Right lobe of liver (tissue), 6 donors: ENCODE results near the gene EML3. TPM values are rescaled to one million over a fixed set of nuclear protein-coding genes. Genes with fewer than 3 reads are reported as not detected.
A peak's percentile ranks its signal among the peaks of the same experiment; 100 is the strongest.
"Not testable (repeated sequence)": the region's sequence is repeated elsewhere in the genome, so short reads cannot be mapped to it uniquely, and the experiment has no call there.

Source experiments
- ATAC-seq, 4 donors: fragments of 200-7000 bp; cut with Tn5 transposase; one replicate each; pipeline ENCODE4 v1.9.1; 2020; ENCODE audit warnings: mild to moderate bottlenecking in 4 of 4, moderate library complexity in 4 of 4
- DNase-seq, 3 donors: peaks; one replicate each; pipeline ENCODE4 v3.0.0-alpha.2; 2020
- H3K27ac ChIP-seq, 3 donors: fragments of 200-600 bp; one replicate each; pipeline ENCODE4 v1.8.0; 2022
- H3K27me3 ChIP-seq, 2 donors: fragments of 200-600 bp; one replicate each; pipeline ENCODE4 v1.8.0; 2022
- H3K36me3 ChIP-seq, 4 donors: fragments of 200-600 bp; sonication (generic) in 1 of 4; one replicate each; pipeline versions ENCODE4 v1.5.1 to v1.8.0; 2017 to 2022; ENCODE audit warnings: control low read depth in 1 of 4
- H3K4me1 ChIP-seq, 4 donors: fragments of 200-600 bp; sonication (generic) in 1 of 4; one replicate each; pipeline versions ENCODE4 v1.5.1 to v1.8.0; 2017 to 2022; ENCODE audit warnings: control low read depth in 1 of 4
- H3K4me3 ChIP-seq, 3 donors: fragments of 200-600 bp; one replicate each; pipeline ENCODE4 v1.8.0; 2022
- H3K9me3 ChIP-seq, 4 donors: fragments of 200-600 bp; sonication (generic) in 1 of 4; one replicate each; pipeline versions ENCODE4 v1.5.1 to v1.8.0; 2017 to 2022; ENCODE audit warnings: control low read depth in 1 of 4
- POLR2A ChIP-seq: fragments of 450-650 bp; IDR thresholded peaks from one replicate; pipeline ENCODE4 v1.6.1; 2017; ENCODE audit warnings: antibody characterized with exemption, mild to moderate bottlenecking
- WGBS: methylation state at CpG from one replicate; pipeline ENCODE4 v1.1.6; 2018; ENCODE audit warnings: low coverage, low lambda C conversion rate; ENCODE audit not compliant: insufficient coverage; ENCODE audit errors: missing lambda C conversion rate; 5-methylcytosine and 5-hydroxymethylcytosine counted together
- intact Hi-C, 2 donors: fragments of 100-400 bp; cut with DNase I; formaldehyde crosslinking; loops; one replicate each; pipeline versions ENCODE4 v1.11.2 to v1.14.1; 2022
- total RNA-seq, 6 experiments: library from RNA; depleted of rRNA in 2 of 6; stranded (reverse); fragments of >200 nt in 2 of 6; fragmentation: NEBNext Ultra II Directional in 3 of 6; extraction: Animal tissue kit (Norgen Biotek cat#: 25700) in 3 of 6; gene quantifications; one replicate each; pipeline versions ENCODE4 v1.1.0 to v1.2.4, GENCODE V29; 2016 to 2023
- TF ChIP-seq, protein P1 (sequence below), 4 donors: fragments of 200-600 bp in 3 of 4; fragments of 450-650 bp in 1 of 4; IDR thresholded peaks; one replicate each; pipeline versions ENCODE4 v1.5.1 to v1.8.0; 2016 to 2022; ENCODE audit warnings: antibody characterized with exemption in 4 of 4, mild to moderate bottlenecking in 2 of 4
- donor health status: DM: no; HTN: yes; CAD: no.
- donor health status: DM: no; HTN: no; CAD: no.
- donor health status: DM: no; HTN: no; CAD: no.
- donor health status: DM: no; HTN: yes; CAD: no.
- donor health status: DM: no; HTN: yes; CAD: no.

EML3 gene
- total RNA-seq, 6 experiments from 2014 or later: 19.1 to 36.4 (median 22.7) TPM

DNA sequence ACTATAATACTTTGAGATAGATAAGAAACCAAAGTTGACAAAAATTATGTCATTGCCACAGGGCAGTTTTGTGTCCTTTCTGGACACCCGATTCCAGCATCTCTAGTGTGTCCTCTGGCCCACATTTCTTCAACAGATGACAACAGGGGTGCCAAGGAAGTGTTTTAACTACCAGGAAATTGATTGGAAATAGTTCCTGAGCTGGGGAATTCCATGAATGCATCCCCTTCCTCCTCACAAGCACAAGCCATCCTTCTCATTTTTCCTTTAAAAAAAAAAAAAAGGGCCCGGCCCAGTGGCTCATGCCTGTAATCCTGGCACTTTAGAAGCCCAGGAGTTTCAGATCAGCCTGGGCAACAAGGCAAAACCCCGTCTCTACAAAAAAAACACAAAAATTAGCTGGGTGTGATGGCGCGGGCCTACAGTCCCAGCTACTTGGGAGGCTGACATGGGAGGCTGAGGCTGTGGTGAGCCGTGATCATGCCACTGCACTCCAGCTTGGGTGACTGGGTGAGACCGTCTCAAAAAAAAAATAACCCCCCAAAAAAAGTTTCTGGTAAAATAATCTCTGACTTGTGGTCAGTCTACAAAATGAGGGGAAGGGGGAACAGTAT lies 10.0 kb upstream of the EML3 start:
- ATAC-seq: no peak
- Histone ChIP-seq H3K36me3 (peaks cover 0 to 27% (median 13%) of the 10 kb centered on the region in 4 donors), H3K27me3 (no peaks in the 10 kb centered on the region), H3K4me3 (peak overlapping the region in 2 of 3 donors; percentile 74 to 76), H3K9me3 (no peaks in the 10 kb centered on the region), H3K4me1 (peaks cover 0 to 8% (median 4%) of the 10 kb centered on the region in 4 donors), H3K27ac (peak overlapping the region; percentile 60 to 76 (median 61))
- TF ChIP-seq POLR2A: no peak
- TF ChIP-seq, protein P1, sequence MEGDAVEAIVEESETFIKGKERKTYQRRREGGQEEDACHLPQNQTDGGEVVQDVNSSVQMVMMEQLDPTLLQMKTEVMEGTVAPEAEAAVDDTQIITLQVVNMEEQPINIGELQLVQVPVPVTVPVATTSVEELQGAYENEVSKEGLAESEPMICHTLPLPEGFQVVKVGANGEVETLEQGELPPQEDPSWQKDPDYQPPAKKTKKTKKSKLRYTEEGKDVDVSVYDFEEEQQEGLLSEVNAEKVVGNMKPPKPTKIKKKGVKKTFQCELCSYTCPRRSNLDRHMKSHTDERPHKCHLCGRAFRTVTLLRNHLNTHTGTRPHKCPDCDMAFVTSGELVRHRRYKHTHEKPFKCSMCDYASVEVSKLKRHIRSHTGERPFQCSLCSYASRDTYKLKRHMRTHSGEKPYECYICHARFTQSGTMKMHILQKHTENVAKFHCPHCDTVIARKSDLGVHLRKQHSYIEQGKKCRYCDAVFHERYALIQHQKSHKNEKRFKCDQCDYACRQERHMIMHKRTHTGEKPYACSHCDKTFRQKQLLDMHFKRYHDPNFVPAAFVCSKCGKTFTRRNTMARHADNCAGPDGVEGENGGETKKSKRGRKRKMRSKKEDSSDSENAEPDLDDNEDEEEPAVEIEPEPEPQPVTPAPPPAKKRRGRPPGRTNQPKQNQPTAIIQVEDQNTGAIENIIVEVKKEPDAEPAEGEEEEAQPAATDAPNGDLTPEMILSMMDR (IDR thresholded peaks at IDR 0.05): no peak
- intact Hi-C loops: no loop called here
- DNase-seq: no peak
- 71% methylated on average over 5 of the region's 7 CpGs for WGBS

DNA sequence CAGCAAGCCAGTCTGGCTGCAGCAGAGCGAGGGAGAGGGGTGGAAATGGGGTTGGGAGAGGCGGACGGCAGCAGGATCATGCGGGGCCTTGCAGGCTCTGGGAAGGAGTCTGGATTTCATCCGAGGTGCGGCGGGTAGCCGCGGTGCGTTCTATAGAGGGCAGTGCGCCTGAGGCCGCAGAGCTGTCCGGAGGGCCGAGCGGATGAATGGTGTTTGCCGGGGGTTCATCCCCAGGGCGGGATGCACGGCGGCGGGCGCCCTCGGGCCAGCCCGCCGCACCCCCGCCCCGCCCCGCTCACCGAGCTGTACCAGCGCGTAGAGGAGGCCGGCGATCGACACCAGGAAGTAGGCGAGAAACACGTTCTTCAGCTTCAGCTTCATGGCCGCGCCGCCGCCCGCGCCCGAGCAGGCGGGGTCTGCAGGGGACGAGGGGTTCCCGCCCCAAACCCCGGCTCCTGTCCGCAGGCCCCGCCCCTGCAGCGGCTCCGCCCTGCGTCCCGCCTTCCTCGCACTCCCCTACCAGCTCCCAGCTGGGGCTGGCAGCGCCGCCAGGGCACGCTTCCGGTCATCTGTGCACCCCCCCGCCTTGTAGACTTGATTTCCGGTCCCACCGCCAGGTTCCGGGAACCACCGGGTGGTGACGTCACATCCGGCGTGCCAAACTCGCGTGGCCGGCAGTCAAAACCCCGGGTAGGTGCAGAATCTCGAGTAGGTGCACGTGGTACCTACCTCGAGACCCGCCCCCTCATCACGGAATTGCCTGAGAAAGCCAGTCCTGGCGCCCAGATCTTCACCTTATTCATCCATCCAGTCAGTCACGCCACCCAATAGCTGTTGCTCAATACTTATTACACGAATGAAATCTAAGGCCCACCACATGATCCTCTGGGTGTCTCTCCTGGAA lies 9.2 kb upstream of the EML3 start, which contains the start of gene B3GAT3:
Gene B3GAT3 (minus strand): TSS at position 420 of the 904 bp plus-strand sequence. CDS start 39 bp downstream, at position 381.
- Histone ChIP-seq H3K36me3 (peaks cover 0 to 19% (median 9%) of the 10 kb centered on the region in 4 donors), H3K9me3 (no peaks in the 10 kb centered on the region), H3K4me3 (peak within 1 kb of the TSS; percentile 74 to 90 (median 76)), H3K27me3 (no peaks in the 10 kb centered on the region), H3K4me1 (peaks cover 0 to 8% (median 4%) of the 10 kb centered on the region in 4 donors), H3K27ac (peak within 1 kb of the TSS; percentile 60 to 76 (median 61))
- ATAC-seq (peak; percentile 97 to 99 (median 98)), DNase-seq (peak; percentile 99)
- intact Hi-C loops: no loop called here
- WGBS: 1% methylated on average over 9 of the region's 77 CpGs
- peak; percentile 91 for TF ChIP-seq POLR2A
- TF ChIP-seq, protein P1 (IDR thresholded peaks at IDR 0.05): peak in 1 of 4 donors; percentile 8

DNA sequence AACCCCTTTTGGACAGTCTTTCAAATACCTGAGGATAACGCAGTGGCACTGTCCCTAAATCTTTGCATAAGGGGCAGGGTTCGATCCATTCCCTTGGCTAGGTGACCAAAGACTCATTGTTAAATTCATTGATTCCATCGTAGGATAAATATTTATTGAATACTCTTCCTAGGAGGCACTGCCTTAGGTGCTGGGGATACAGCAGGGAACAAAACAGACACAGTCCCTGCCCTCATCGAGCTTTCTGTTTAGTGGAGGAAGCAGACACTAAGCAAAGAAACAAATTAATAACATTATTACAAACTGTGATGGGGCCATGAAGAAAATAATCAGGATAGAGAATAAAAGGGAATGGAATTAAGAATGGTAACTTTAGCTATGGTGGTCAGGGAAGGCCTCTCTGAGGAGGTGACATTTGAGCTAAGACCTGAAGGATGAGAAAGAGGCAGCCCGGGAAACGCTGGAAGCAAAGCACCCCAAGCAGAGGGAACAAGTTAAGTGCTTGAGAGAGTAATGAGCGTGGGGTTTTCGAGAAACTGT lies 8.5 kb upstream of the EML3 start:
- ATAC-seq: no peak
- DNase-seq: no peak
- H3K36me3 ChIP-seq: peaks cover 0 to 12% (median 3%) of the 10 kb centered on the region in 4 donors
- intact Hi-C loops: no loop called here
- peak overlapping the region; percentile 74 to 90 (median 76) for H3K4me3 ChIP-seq
- no peaks in the 10 kb centered on the region for H3K9me3 ChIP-seq
- WGBS: 13% methylated on average over 8 of the region's 8 CpGs
- H3K27me3 ChIP-seq: no peaks in the 10 kb centered on the region
- no peak for TF ChIP-seq POLR2A
- TF ChIP-seq, protein P1 (IDR thresholded peaks at IDR 0.05): no peak
- H3K27ac ChIP-seq: peak overlapping the region; percentile 54 to 76 (median 61)
- peaks cover 0 to 8% (median 4%) of the 10 kb centered on the region in 4 donors for H3K4me1 ChIP-seq

DNA sequence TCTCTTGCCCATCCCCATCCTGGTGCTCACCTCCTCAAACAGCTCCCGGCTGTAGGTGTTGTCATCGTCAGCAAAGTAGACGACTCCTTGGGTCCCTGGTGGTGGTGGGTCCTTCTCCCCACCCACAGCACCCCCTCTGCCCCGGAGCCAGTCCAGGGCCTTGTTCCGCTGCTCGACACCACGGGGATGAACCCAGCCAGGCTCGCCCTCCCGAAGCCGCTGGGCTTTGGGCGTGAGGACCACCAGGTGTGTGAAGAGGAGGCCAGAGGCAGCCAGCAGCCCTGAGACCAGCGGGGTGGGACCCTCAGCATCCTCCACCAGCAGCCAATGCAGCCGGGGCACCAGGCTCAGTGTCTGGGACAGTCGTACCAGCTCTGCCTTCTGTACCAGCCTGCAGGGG lies 4.4 kb upstream of the EML3 start:
- not testable (repeated sequence) for H3K4me3 ChIP-seq, H3K27me3 ChIP-seq, ATAC-seq, DNase-seq, H3K27ac ChIP-seq, H3K9me3 ChIP-seq, H3K36me3 ChIP-seq
- intact Hi-C loops: loop anchor here in 1 of 2 donors (10.0 kb wide), 1 partner anchor 58 kb away; the partner anchor contains the start of genes LBHD1, UBXN1 and UQCC3
- WGBS: 100% methylated on average over 4 of the region's 14 CpGs
- H3K4me1 ChIP-seq: peaks cover 0 to 14% (median 4%) of the 10 kb centered on the region in 4 donors
